WTC11 (cell line): ENCODE results near the gene DEPDC1B.

ENCODE experiments used
- ATF1 ChIP-seq: sonication (generic); formaldehyde crosslinking; IDR thresholded peaks from 2 replicates; pipeline ENCODE4 v1.8.1; 2023; ENCODE audit warnings: mild to moderate bottlenecking, moderate library complexity, missing genetic modification reagents
- FOXJ3 ChIP-seq: sonication (generic); formaldehyde crosslinking; IDR thresholded peaks from 2 replicates; pipeline ENCODE4 v1.9.0; 2021; ENCODE audit warnings: missing genetic modification reagents, mild to moderate bottlenecking, borderline replicate concordance
- JAZF1 ChIP-seq: fragments of 250-450 bp; sonication (Bioruptor Pico); IDR thresholded peaks from 2 replicates; pipeline ENCODE4 v1.9.0; 2021; ENCODE audit warnings: moderate library complexity, mild to moderate bottlenecking, inconsistent platforms
- JUN ChIP-seq: sonication (generic); formaldehyde crosslinking; IDR thresholded peaks from 2 replicates; pipeline ENCODE4 v1.8.0; 2023; ENCODE audit warnings: mild to moderate bottlenecking, missing genetic modification reagents
- ZNF121 ChIP-seq: sonication (generic); formaldehyde crosslinking; IDR thresholded peaks from 2 replicates; pipeline ENCODE4 v1.8.0; 2023; ENCODE audit warnings: missing genetic modification reagents
- ZNF138 ChIP-seq: sonication (generic); formaldehyde crosslinking; conservative IDR thresholded peaks from 2 replicates; pipeline ENCODE4 v1.8.1; 2022; ENCODE audit warnings: mild to moderate bottlenecking, moderate library complexity, missing genetic modification reagents
- ZNF416 ChIP-seq: fragments of 250-450 bp; sonication (Bioruptor Pico); IDR thresholded peaks from 2 replicates; pipeline ENCODE4 v1.9.0; 2021; ENCODE audit warnings: mild to moderate bottlenecking, inconsistent platforms
- TF ChIP-seq, protein P1 (sequence below): fragments of 200-600 bp; IDR thresholded peaks from 2 replicates; pipeline ENCODE4 v1.8.0; 2022; ENCODE audit warnings: antibody characterized with exemption
- TF ChIP-seq, protein P2 (sequence below): sonication (generic); formaldehyde crosslinking; IDR thresholded peaks from 2 replicates; pipeline ENCODE4 v1.8.1; 2023; ENCODE audit warnings: mild to moderate bottlenecking, missing genetic modification reagents, moderate library complexity

GRCh38 chr5:60671899-60672692, 27.9 kb downstream of the DEPDC1B start:
- TF ChIP-seq, protein P1, sequence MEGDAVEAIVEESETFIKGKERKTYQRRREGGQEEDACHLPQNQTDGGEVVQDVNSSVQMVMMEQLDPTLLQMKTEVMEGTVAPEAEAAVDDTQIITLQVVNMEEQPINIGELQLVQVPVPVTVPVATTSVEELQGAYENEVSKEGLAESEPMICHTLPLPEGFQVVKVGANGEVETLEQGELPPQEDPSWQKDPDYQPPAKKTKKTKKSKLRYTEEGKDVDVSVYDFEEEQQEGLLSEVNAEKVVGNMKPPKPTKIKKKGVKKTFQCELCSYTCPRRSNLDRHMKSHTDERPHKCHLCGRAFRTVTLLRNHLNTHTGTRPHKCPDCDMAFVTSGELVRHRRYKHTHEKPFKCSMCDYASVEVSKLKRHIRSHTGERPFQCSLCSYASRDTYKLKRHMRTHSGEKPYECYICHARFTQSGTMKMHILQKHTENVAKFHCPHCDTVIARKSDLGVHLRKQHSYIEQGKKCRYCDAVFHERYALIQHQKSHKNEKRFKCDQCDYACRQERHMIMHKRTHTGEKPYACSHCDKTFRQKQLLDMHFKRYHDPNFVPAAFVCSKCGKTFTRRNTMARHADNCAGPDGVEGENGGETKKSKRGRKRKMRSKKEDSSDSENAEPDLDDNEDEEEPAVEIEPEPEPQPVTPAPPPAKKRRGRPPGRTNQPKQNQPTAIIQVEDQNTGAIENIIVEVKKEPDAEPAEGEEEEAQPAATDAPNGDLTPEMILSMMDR: no peak
- TF ChIP-seq ATF1 (CRISPR knock-in tag): no peak
- no peak for TF ChIP-seq ZNF138 (CRISPR knock-in tag)
- no peak for TF ChIP-seq JAZF1 (CRISPR knock-in tag)
- TF ChIP-seq FOXJ3 (CRISPR knock-in tag): no peak
- no peak for TF ChIP-seq ZNF121 (CRISPR knock-in tag)
- no peak for TF ChIP-seq JUN
- TF ChIP-seq ZNF416: no peak
- TF ChIP-seq, protein P2, sequence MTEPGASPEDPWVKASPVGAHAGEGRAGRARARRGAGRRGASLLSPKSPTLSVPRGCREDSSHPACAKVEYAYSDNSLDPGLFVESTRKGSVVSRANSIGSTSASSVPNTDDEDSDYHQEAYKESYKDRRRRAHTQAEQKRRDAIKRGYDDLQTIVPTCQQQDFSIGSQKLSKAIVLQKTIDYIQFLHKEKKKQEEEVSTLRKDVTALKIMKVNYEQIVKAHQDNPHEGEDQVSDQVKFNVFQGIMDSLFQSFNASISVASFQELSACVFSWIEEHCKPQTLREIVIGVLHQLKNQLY (CRISPR knock-in tag): no peak
